Measurements from ENCODE around the gene USP6NL. TPM values are rescaled to one million over a fixed set of nuclear protein-coding genes. Genes with fewer than 3 reads are reported as not detected.
"Not testable (repeated sequence)": the region's sequence is repeated elsewhere in the genome, so short reads cannot be mapped to it uniquely, and the experiment has no call there.

The USP6NL gene
- total RNA-seq, 1 donor from 2014 or later = 33.0 TPM

GRCh38 chr10:11437391-11438142 is 173.9 kb downstream of the USP6NL start:
- H3K4me3 Mint-ChIP-seq (ENCODE audit: unreplicated experiment) = no peak overlapping the region
- no peak for DNase-seq (ENCODE audit: low spot score)
- H3K27me3 Mint-ChIP-seq (ENCODE audit: unreplicated experiment) = peaks cover 2% of the 10 kb centered on the region
- no peaks in the 10 kb centered on the region for H3K9me3 Mint-ChIP-seq (ENCODE audit: unreplicated experiment)
- TF ChIP-seq CTCF (IDR thresholded peaks at IDR 0.05; ENCODE audit: unreplicated experiment) = no peak
- no peaks in the 10 kb centered on the region for H3K36me3 Mint-ChIP-seq (ENCODE audit: low read depth, unreplicated experiment)
- H3K4me1 Mint-ChIP-seq (ENCODE audit: unreplicated experiment) = no peaks in the 10 kb centered on the region
- H3K27ac Mint-ChIP-seq (ENCODE audit: unreplicated experiment) = no peak overlapping the region

GRCh38 chr10:11436445-11436844 is 175.0 kb downstream of the USP6NL start:
- DNase-seq (ENCODE audit: low spot score); H3K4me1 Mint-ChIP-seq (ENCODE audit: unreplicated experiment); H3K9me3 Mint-ChIP-seq (ENCODE audit: unreplicated experiment); H3K4me3 Mint-ChIP-seq (ENCODE audit: unreplicated experiment); H3K27me3 Mint-ChIP-seq (ENCODE audit: unreplicated experiment); H3K27ac Mint-ChIP-seq (ENCODE audit: unreplicated experiment); H3K36me3 Mint-ChIP-seq (ENCODE audit: low read depth, unreplicated experiment): not testable (repeated sequence)

GRCh38 chr10:11435581-11435981 is 175.9 kb downstream of the USP6NL start:
- Mint-ChIP-seq H3K27ac (ENCODE audit: unreplicated experiment) (no peak overlapping the region), H3K27me3 (ENCODE audit: unreplicated experiment) (peaks cover 2% of the 10 kb centered on the region), H3K9me3 (ENCODE audit: unreplicated experiment) (no peaks in the 10 kb centered on the region), H3K36me3 (ENCODE audit: low read depth, unreplicated experiment) (no peaks in the 10 kb centered on the region), H3K4me3 (ENCODE audit: unreplicated experiment) (no peak overlapping the region), H3K4me1 (ENCODE audit: unreplicated experiment) (no peaks in the 10 kb centered on the region)
- no peak for TF ChIP-seq CTCF (IDR thresholded peaks at IDR 0.05; ENCODE audit: unreplicated experiment)
- no peak for DNase-seq (ENCODE audit: low spot score)

- H3K4me3 Mint-ChIP-seq (ENCODE audit: unreplicated experiment) = no peak overlapping the region
- TF ChIP-seq CTCF (IDR thresholded peaks at IDR 0.05; ENCODE audit: unreplicated experiment) = peak; percentile 17
- no peaks in the 10 kb centered on the region for H3K9me3 Mint-ChIP-seq (ENCODE audit: unreplicated experiment)
- peaks cover 4% of the 10 kb centered on the region for H3K27me3 Mint-ChIP-seq (ENCODE audit: unreplicated experiment)
- no peaks in the 10 kb centered on the region for H3K4me1 Mint-ChIP-seq (ENCODE audit: unreplicated experiment)
- no peak for DNase-seq (ENCODE audit: low spot score)
- H3K36me3 Mint-ChIP-seq (ENCODE audit: low read depth, unreplicated experiment) = no peaks in the 10 kb centered on the region
- no peak overlapping the region for H3K27ac Mint-ChIP-seq (ENCODE audit: unreplicated experiment)
Observed at GRCh38 chr10:11434324-11434723, 177.1 kb downstream of the USP6NL start.

GRCh38 chr10:11433657-11434056 is 177.8 kb downstream of the USP6NL start:
- H3K4me3 Mint-ChIP-seq (ENCODE audit: unreplicated experiment) = no peak overlapping the region

More at GRCh38 chr10:11433657-11434056, 177.8 kb downstream of the USP6NL start:
- Mint-ChIP-seq H3K4me1 (ENCODE audit: unreplicated experiment) (no peaks in the 10 kb centered on the region), H3K9me3 (ENCODE audit: unreplicated experiment) (no peaks in the 10 kb centered on the region), H3K27me3 (ENCODE audit: unreplicated experiment) (peaks cover 8% of the 10 kb centered on the region), H3K36me3 (ENCODE audit: low read depth, unreplicated experiment) (no peaks in the 10 kb centered on the region), H3K27ac (ENCODE audit: unreplicated experiment) (no peak overlapping the region)
- no peak for DNase-seq (ENCODE audit: low spot score)
- no peak for TF ChIP-seq CTCF (IDR thresholded peaks at IDR 0.05; ENCODE audit: unreplicated experiment)
